K562 (cell line): ENCODE results near the gene RAB38. TPM values are rescaled to one million over a fixed set of nuclear protein-coding genes. Genes with fewer than 3 reads are reported as not detected.

Experiments
- ATAC-seq: fragments of 200-7000 bp; cut with Tn5 transposase; 3 replicates; pipeline ENCODE4 v1.9.1; 2020; ENCODE audit warnings: moderate library complexity
- BruUV-seq: library from RNA; stranded (reverse); fragments of 400-500 nt; replicated peaks from 2 replicates; lab custom pipeline; 2021; lab: Mats Ljungman, UMichigan
- CTCF ChIA-PET: fragments of 300-600 bp; formaldehyde crosslinking; extraction: SDS; loops from one replicate; lab custom pipeline; 2021; ENCODE audit warnings: low intra/inter-chr PET ratio; lab: Yijun Ruan, JAX
- POLR2A ChIA-PET: fragments of 300-600, 350-650 bp; sonication (Branson Sonifier 250); formaldehyde crosslinking; extraction: SDS; loops from one replicate; lab custom pipeline; 2021; ENCODE audit warnings: antibody characterized with exemption, inconsistent platforms; lab: Yijun Ruan, JAX
- DNase-seq, 4 experiments: peaks; one replicate each; pipeline versions ENCODE4 v3.0.0 to v3.0.0-alpha.2; 2011 to 2018; ENCODE audit warnings: low spot score in 3 of 4, mixed read lengths in 3 of 4; ENCODE audit errors: extremely low read depth in 1 of 4
- FAIRE-seq: peaks from 2 replicates; lab custom pipeline; 2011; peaks lifted over from hg19 to GRCh38; lab: Jason Lieb, UNC
- H2AFZ ChIP-seq: 2 replicates; pipeline ENCODE4 v1.6.0; 2011; ENCODE audit warnings: low read depth, low read length, control low read depth, inconsistent platforms
- H3K27ac ChIP-seq: fragments of 200-600 bp; 3 replicates; pipeline ENCODE4 v1.8.0; 2011; ENCODE audit warnings: low read depth, mild to moderate bottlenecking, control low read depth, inconsistent platforms, low read length, moderate library complexity, mixed read lengths; ENCODE audit errors: extremely low read depth
- H3K27me3 ChIP-seq, 2 experiments: fragments of 300-600 bp in 1 of 2; 2 replicates in 1 of 2; 3 replicates in 1 of 2; pipeline versions ENCODE4 v1.6.0 to v1.8.0; 2011; ENCODE audit warnings: inconsistent platforms in 2 of 2, low read length in 2 of 2, mild to moderate bottlenecking in 1 of 2, mixed read lengths in 1 of 2, moderate library complexity in 1 of 2; ENCODE audit not compliant: control insufficient read depth in 2 of 2, insufficient read depth in 2 of 2
- H3K36me3 ChIP-seq: fragments of 300-600 bp; 3 replicates; pipeline ENCODE4 v1.8.0; 2011; ENCODE audit warnings: mild to moderate bottlenecking, low read length, inconsistent platforms; ENCODE audit not compliant: control insufficient read depth, insufficient read depth
- H3K4me1 ChIP-seq, 2 experiments: fragments of 200-600 bp in 1 of 2; replicated peaks in 1 of 2; 2 replicates in 1 of 2; 3 replicates in 1 of 2; pipeline versions ENCODE4 v1.5.1 to v1.8.0; 2011; ENCODE audit warnings: inconsistent platforms in 2 of 2, low read length in 2 of 2, mild to moderate bottlenecking in 1 of 2, mixed read lengths in 1 of 2, moderate library complexity in 1 of 2; ENCODE audit not compliant: control insufficient read depth in 2 of 2, insufficient read depth in 2 of 2
- H3K4me2 ChIP-seq: 2 replicates; pipeline ENCODE4 v1.6.1; 2011; ENCODE audit warnings: low read length, control low read depth, inconsistent platforms, mixed read lengths; ENCODE audit not compliant: insufficient read depth
- H3K4me3 ChIP-seq: fragments of 200-600 bp; sonication (generic), shearing (Covaris generic); 2 replicates; pipeline ENCODE4 v1.5.1; 2016; ENCODE audit warnings: control low read depth, inconsistent platforms
- H3K79me2 ChIP-seq: fragments of 200-600 bp; 3 replicates; pipeline ENCODE4 v1.8.0; 2011; ENCODE audit warnings: low read length, inconsistent platforms; ENCODE audit not compliant: control insufficient read depth, insufficient read depth
- H3K9ac ChIP-seq, 2 experiments: 2 replicates each; pipeline versions ENCODE4 v1.6.0 to v1.6.1; 2011; ENCODE audit warnings: low read depth in 2 of 2, low read length in 2 of 2, control low read depth in 1 of 2, inconsistent platforms in 1 of 2, mild to moderate bottlenecking in 1 of 2, mixed read lengths in 1 of 2; ENCODE audit not compliant: insufficient read depth in 1 of 2
- H3K9me1 ChIP-seq: one replicate; pipeline ENCODE4 v1.6.0; 2011; ENCODE audit warnings: inconsistent platforms, mild to moderate bottlenecking, low read length, moderate library complexity; ENCODE audit not compliant: control insufficient read depth, insufficient read depth
- H3K9me3 ChIP-seq: replicated peaks from 2 replicates; pipeline ENCODE4 v1.5.1; 2011; ENCODE audit warnings: low read depth, low read length, inconsistent platforms; ENCODE audit not compliant: control insufficient read depth, insufficient read depth
- H4K20me1 ChIP-seq: replicated peaks from 2 replicates; pipeline ENCODE4 v1.6.1; 2011; ENCODE audit warnings: low read length, inconsistent platforms, mixed read lengths; ENCODE audit not compliant: control insufficient read depth, insufficient read depth
- FOXA3 ChIP-seq, 2 experiments: fragments of 450-650 bp in 1 of 2; sonication (generic) in 1 of 2; formaldehyde crosslinking; IDR thresholded peaks in 1 of 2; conservative IDR thresholded peaks in 1 of 2; 2 replicates each; pipeline versions ENCODE4 v1.4.0 to v1.8.0; 2020 to 2022; ENCODE audit warnings: mild to moderate bottlenecking in 2 of 2, missing genetic modification reagents in 1 of 2
- NR2F6 ChIP-seq: fragments of 450-650 bp; formaldehyde crosslinking; IDR thresholded peaks from 2 replicates; pipeline ENCODE4 v1.4.0; 2020; ENCODE audit warnings: mild to moderate bottlenecking
- PHF8 ChIP-seq: fragments of 200-600 bp; sonication (generic); IDR thresholded peaks from 2 replicates; pipeline ENCODE4 v1.6.1; 2012; ENCODE audit warnings: mixed run types, mild to moderate bottlenecking, inconsistent platforms, low read length, moderate library complexity, borderline replicate concordance
- POLR2G ChIP-seq: fragments of 200-400 bp; formaldehyde crosslinking; IDR thresholded peaks from 2 replicates; pipeline ENCODE4 v1.6.1; 2017; ENCODE audit warnings: low read depth, mild to moderate bottlenecking, antibody characterized with exemption, low read length, moderate library complexity
- PYGO2 ChIP-seq: fragments of 450-650 bp; IDR thresholded peaks from 2 replicates; pipeline ENCODE4 v1.6.1; 2016; ENCODE audit warnings: mild to moderate bottlenecking, missing genetic modification characterization, moderate library complexity, missing compliant biosample characterization
- RBM39 ChIP-seq: fragments of 200-400 bp; formaldehyde crosslinking; optimal IDR thresholded peaks from 2 replicates; pipeline ENCODE3; 2018; ENCODE audit warnings: low read depth, low read length
- SP2 ChIP-seq: IDR thresholded peaks from 2 replicates; pipeline ENCODE4 v1.6.1; 2011; ENCODE audit warnings: mild to moderate bottlenecking, low read depth, low read length, moderate library complexity; ENCODE audit not compliant: poor library complexity, severe bottlenecking; ENCODE audit errors: extremely low read depth
- STAT5A ChIP-seq: IDR thresholded peaks from 2 replicates; pipeline ENCODE4 v1.6.1; 2012; ENCODE audit warnings: low read length, inconsistent platforms, borderline replicate concordance
- ZNF253 ChIP-seq: fragments of 250-450 bp; sonication (Bioruptor Pico); conservative IDR thresholded peaks from 2 replicates; pipeline ENCODE4 v1.6.1; 2021; ENCODE audit warnings: mild to moderate bottlenecking
- ZNF507 ChIP-seq: conservative IDR thresholded peaks from 2 replicates; pipeline ENCODE4 v1.6.1; 2017; ENCODE audit warnings: missing genetic modification characterization, missing compliant biosample characterization
- ZNF696 ChIP-seq: fragments of 250-450 bp; sonication (Bioruptor Pico); conservative IDR thresholded peaks from 2 replicates; pipeline ENCODE4 v1.4.0; 2020; ENCODE audit warnings: mild to moderate bottlenecking, moderate library complexity
- WGBS: fragments of 100-300 bp; shearing (Covaris generic); methylation state at CpG from one replicate; pipeline ENCODE4 v1.1.6; 2016; ENCODE audit warnings: low coverage, mixed read lengths; ENCODE audit not compliant: insufficient coverage; ENCODE audit errors: missing lambda C conversion rate; 5-methylcytosine and 5-hydroxymethylcytosine counted together
- in situ Hi-C: fragments of 300-500 bp; cut with MboI; formaldehyde crosslinking; loops from 4 replicates; pipeline ENCODE4 v1.15.0; 2018; ENCODE audit warnings: inconsistent platforms, mixed read lengths
- intact Hi-C: fragments of 100-400 bp; cut with micrococcal nuclease; formaldehyde crosslinking; loops from 2 replicates; pipeline ENCODE4 v1.14.2; 2022
- polyA plus RNA-seq, 8 experiments: library from polyadenylated mRNA; depleted of rRNA in 4 of 8; stranded (reverse) in 5 of 8; unstranded in 3 of 8; fragments of >200 nt; fragmentation: Nextera tagmentation in 2 of 8; fragmentation: Illumina TruSeq in 1 of 8; extraction: Ambion mirVana in 2 of 8; extraction: Trizol in 1 of 8; gene quantifications; 2 replicates each; pipeline versions ENCODE4 v1.2.1 to v1.2.3, GENCODE V29; 2011 to 2014; ENCODE audit warnings: inconsistent platforms in 1 of 8, missing spikeins in 1 of 8
- total RNA-seq, 7 experiments: library from RNA; depleted of rRNA in 6 of 7; stranded (reverse); fragments of >200 nt in 6 of 7; fragmentation: Illumina TruSeq in 2 of 7; extraction: Trizol in 2 of 7; gene quantifications; 2 replicates each; pipeline versions ENCODE4 v1.2.1 to v1.2.3, GENCODE V29; 2011 to 2021; ENCODE audit warnings: low replicate concordance in 1 of 7
- TF ChIP-seq, protein P1 (sequence below), 2 experiments: IDR thresholded peaks in 1 of 2; conservative IDR thresholded peaks in 1 of 2; 2 replicates each; pipeline ENCODE4 v1.6.1; 2016; ENCODE audit warnings: low read depth in 2 of 2, mild to moderate bottlenecking in 1 of 2, missing compliant biosample characterization in 1 of 2, missing genetic modification characterization in 1 of 2, moderate library complexity in 1 of 2
- TF ChIP-seq, protein P2 (sequence below): fragments of 450-650 bp; formaldehyde crosslinking; conservative IDR thresholded peaks from 2 replicates; pipeline ENCODE4 v1.4.0; 2022; ENCODE audit warnings: mild to moderate bottlenecking, missing genetic modification characterization

RAB38 gene
- total and polyA plus RNA-seq, 9 of the 15 experiments (the other 6 are each of a cell fraction or from before 2014, with no cell fraction given), result 0.59 to 2.9 (median 2.2) TPM

DNA sequence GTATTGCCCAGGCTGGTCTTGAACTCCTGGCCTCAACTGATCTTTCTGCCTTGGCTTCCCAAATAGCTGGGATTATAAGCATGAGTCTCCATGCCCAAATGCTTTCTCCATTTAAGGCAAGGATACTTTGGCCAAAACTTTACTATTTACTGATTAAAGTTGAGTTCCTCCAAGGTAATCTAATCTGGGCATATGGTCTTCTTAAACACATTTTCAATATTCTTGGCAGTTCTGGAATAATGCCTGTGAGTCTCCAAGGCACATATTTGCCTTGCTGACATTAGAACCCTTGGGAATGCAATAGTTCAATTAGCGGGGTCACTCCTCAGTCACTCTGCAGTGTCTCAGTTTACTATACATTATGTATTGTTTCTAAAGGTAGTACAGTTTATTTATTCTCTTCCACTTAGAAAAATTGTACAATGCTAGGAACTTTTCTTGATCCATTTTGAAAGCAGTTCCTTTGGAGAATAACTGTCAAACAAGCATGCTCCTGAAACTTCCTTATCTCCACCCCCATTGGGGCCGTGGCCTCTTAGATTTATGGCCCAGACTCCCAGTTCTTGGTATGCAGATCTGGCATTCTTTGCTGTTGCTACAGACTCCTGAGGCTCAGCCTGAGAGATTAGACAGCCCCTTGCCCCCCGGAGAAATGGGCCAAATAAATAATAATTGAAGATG is 13.1 kb upstream of the RAB38 start (continued):
- no peak for TF ChIP-seq PHF8
- no peak for TF ChIP-seq RBM39
- TF ChIP-seq, protein P1, sequence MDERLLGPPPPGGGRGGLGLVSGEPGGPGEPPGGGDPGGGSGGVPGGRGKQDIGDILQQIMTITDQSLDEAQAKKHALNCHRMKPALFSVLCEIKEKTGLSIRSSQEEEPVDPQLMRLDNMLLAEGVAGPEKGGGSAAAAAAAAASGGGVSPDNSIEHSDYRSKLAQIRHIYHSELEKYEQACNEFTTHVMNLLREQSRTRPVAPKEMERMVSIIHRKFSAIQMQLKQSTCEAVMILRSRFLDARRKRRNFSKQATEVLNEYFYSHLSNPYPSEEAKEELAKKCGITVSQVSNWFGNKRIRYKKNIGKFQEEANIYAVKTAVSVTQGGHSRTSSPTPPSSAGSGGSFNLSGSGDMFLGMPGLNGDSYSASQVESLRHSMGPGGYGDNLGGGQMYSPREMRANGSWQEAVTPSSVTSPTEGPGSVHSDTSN (CRISPR knock-in tag; IDR thresholded peaks at IDR 0.05; ENCODE audit: low read depth), result no peak
- TF ChIP-seq, protein P1 (tag; conservative IDR thresholded peaks at IDR 0.05; ENCODE audit: low read depth), result peak; percentile 84
- TF ChIP-seq, protein P2, sequence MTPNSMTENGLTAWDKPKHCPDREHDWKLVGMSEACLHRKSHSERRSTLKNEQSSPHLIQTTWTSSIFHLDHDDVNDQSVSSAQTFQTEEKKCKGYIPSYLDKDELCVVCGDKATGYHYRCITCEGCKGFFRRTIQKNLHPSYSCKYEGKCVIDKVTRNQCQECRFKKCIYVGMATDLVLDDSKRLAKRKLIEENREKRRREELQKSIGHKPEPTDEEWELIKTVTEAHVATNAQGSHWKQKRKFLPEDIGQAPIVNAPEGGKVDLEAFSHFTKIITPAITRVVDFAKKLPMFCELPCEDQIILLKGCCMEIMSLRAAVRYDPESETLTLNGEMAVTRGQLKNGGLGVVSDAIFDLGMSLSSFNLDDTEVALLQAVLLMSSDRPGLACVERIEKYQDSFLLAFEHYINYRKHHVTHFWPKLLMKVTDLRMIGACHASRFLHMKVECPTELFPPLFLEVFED (CRISPR knock-in tag), result no peak
- no peak for TF ChIP-seq ZNF507 (tag)

DNA sequence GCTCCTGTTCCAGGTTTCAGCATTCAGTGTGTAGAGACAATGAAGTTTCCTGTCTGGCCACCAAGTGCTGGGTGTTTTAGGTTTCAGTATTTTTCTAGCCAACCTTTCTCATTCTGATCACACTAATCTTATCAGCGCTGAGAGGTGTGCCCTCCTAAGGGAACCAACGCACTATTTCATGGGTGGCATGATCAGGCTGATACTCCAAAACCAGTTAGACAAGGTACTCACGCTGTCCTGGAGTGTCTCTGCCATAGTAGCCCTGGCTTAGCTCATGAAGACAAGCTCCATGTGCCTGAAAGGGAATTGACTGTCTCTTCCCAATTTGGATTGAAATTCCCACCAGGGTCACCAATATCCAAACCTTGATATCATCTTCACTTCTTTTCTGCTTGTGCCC is 8.0 kb upstream of the RAB38 start:
- no peaks in the 10 kb centered on the region for H3K36me3 ChIP-seq
- POLR2A ChIA-PET, result no interaction called here
- no peaks in the 10 kb centered on the region for H3K9me3 ChIP-seq
- H3K4me1 ChIP-seq, result no peaks in the 10 kb centered on the region; a peak in 1 of 5 replicates
- DNase-seq (no peak), FAIRE-seq (no peak), ATAC-seq (no peak)
- no peak overlapping the region for H3K4me2 ChIP-seq
- H3K9me1 ChIP-seq, result no peaks in the 10 kb centered on the region
- H3K9ac ChIP-seq, result no peak overlapping the region
- no peak overlapping the region for H3K27ac ChIP-seq
- TF ChIP-seq STAT5A, result no peak
- no peak for TF ChIP-seq FOXA3 (CRISPR knock-in tag; conservative IDR thresholded peaks at IDR 0.05 in 1 of 2, IDR thresholded peaks at IDR 0.05 in 1 of 2)
- TF ChIP-seq POLR2G, result no peak
- no peak for TF ChIP-seq SP2
- TF ChIP-seq PYGO2 (tag), result no peak
- TF ChIP-seq NR2F6 (CRISPR knock-in tag), result no peak
- TF ChIP-seq ZNF696, result no peak
- TF ChIP-seq ZNF253 (CRISPR knock-in tag), result no peak
- H4K20me1 ChIP-seq, result no peaks in the 10 kb centered on the region
- H3K4me3 ChIP-seq, result no peak overlapping the region
- intact Hi-C loops, result no loop called here
- no peak overlapping the region for H2AFZ ChIP-seq
- CTCF ChIA-PET, result no interaction called here
- in situ Hi-C loops, result no loop called here
- 0% methylated on average over 3 of the region's 3 CpGs for WGBS
- H3K79me2 ChIP-seq, result no peaks in the 10 kb centered on the region
- BruUV-seq, result no TSS peak
- no peaks in the 10 kb centered on the region for H3K27me3 ChIP-seq
